Parathyroid adenoma (tissue), 2 donors: ENCODE measurements around the gene INPP5A.

ENCODE experiments used
- H2AFZ ChIP-seq: fragments of 300-600 bp; sonication (generic); one replicate; pipeline ENCODE4 v1.7.0; 2017; ENCODE audit warnings: antibody characterized with exemption, mild to moderate bottlenecking
- H3K27ac ChIP-seq: fragments of 300-600 bp; sonication (generic); one replicate; pipeline ENCODE4 v1.7.0; 2017
- H3K27me3 ChIP-seq: fragments of 300-600 bp; sonication (generic); one replicate; pipeline ENCODE4 v1.7.0; 2017; ENCODE audit warnings: low read length; ENCODE audit not compliant: control insufficient read depth, insufficient read depth
- H3K36me3 ChIP-seq: fragments of 300-600 bp; sonication (generic); one replicate; pipeline ENCODE4 v1.7.0; 2017; ENCODE audit warnings: low read length; ENCODE audit not compliant: control insufficient read depth, insufficient read depth
- H3K4me1 ChIP-seq: fragments of 300-600 bp; sonication (generic); one replicate; pipeline ENCODE4 v1.7.0; 2017; ENCODE audit warnings: control low read depth
- H3K4me2 ChIP-seq: fragments of 300-600 bp; sonication (generic); one replicate; pipeline ENCODE4 v1.7.0; 2017; ENCODE audit warnings: low read length
- H3K4me3 ChIP-seq: fragments of 300-600 bp; sonication (generic); one replicate; pipeline ENCODE4 v1.7.0; 2017; ENCODE audit warnings: low read depth, low read length
- H3K79me2 ChIP-seq: fragments of 300-600 bp; sonication (generic); one replicate; pipeline ENCODE4 v1.7.0; 2017; ENCODE audit warnings: control low read depth
- H3K9ac ChIP-seq: fragments of 300-600 bp; sonication (generic); one replicate; pipeline ENCODE4 v1.7.0; 2017; ENCODE audit warnings: mild to moderate bottlenecking
- H3K9me3 ChIP-seq: fragments of 300-600 bp; sonication (generic); one replicate; pipeline ENCODE4 v1.7.0; 2017; ENCODE audit warnings: low read length; ENCODE audit not compliant: control insufficient read depth
- TF ChIP-seq, protein P1 (sequence below): fragments of 300-600 bp; sonication (generic); IDR thresholded peaks from one replicate; pipeline ENCODE4 v1.7.0; 2017; ENCODE audit warnings: antibody characterized with exemption, mild to moderate bottlenecking
- donor health status: primary hyperparathyroidism.

The INPP5A gene

DNA sequence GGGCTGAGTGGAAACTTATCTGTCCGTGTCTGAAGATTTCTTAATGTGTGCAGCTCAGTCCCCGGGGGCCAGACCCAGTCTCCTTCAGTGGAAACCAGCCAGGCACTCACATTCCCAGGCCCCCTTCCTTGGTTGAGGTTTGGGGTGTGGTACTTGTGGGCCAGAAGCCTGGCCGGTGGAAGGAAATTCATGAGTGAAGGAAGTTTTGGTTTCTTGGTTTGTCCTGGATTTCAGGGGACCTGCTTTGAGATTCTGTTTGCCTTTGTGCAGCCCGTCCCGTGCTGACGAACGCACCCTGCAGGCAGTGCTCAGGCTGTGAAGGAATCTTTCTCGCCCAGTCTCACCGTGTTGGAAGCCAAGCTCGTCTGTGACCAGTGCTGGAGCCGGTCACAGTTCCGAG lies 2.9 kb downstream of the INPP5A start:
- TF ChIP-seq, protein P1, sequence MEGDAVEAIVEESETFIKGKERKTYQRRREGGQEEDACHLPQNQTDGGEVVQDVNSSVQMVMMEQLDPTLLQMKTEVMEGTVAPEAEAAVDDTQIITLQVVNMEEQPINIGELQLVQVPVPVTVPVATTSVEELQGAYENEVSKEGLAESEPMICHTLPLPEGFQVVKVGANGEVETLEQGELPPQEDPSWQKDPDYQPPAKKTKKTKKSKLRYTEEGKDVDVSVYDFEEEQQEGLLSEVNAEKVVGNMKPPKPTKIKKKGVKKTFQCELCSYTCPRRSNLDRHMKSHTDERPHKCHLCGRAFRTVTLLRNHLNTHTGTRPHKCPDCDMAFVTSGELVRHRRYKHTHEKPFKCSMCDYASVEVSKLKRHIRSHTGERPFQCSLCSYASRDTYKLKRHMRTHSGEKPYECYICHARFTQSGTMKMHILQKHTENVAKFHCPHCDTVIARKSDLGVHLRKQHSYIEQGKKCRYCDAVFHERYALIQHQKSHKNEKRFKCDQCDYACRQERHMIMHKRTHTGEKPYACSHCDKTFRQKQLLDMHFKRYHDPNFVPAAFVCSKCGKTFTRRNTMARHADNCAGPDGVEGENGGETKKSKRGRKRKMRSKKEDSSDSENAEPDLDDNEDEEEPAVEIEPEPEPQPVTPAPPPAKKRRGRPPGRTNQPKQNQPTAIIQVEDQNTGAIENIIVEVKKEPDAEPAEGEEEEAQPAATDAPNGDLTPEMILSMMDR: no peak
- peaks cover 53% of the 10 kb centered on the region for H3K79me2 ChIP-seq
- H3K27me3 ChIP-seq: no peaks in the 10 kb centered on the region
- no peaks in the 10 kb centered on the region for H3K36me3 ChIP-seq
- H3K4me3 ChIP-seq: no peak overlapping the region
- no peak overlapping the region for H2AFZ ChIP-seq
- H3K4me2 ChIP-seq: peak overlapping the region; percentile 12
- no peak overlapping the region for H3K9ac ChIP-seq
- H3K9me3 ChIP-seq: no peaks in the 10 kb centered on the region
- peaks cover 13% of the 10 kb centered on the region for H3K4me1 ChIP-seq
- no peak overlapping the region for H3K27ac ChIP-seq

DNA sequence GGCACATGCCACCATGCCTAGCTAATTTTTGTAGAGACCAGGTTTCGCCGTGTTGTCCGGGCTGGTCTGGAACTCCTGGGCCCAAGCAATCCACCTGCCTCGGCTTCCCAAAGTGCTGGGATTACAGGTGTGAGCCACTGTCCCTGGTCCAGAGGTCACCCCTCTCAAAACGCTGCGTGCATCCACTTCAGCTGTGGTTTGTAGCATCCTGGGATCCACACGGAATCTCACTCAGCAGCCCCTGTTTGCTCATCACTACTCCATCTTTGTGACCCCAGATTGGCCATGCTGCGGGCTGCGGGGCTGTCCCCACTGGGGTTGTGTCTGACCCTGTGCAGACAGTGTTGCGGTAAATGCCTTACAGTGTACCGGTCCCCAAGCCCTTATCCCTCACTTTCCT lies 3.5 kb downstream of the INPP5A start:
- no peak overlapping the region for H3K27ac ChIP-seq
- peaks cover 60% of the 10 kb centered on the region for H3K79me2 ChIP-seq
- no peaks in the 10 kb centered on the region for H3K27me3 ChIP-seq
- no peak overlapping the region for H2AFZ ChIP-seq
- TF ChIP-seq, protein P1: no peak
- H3K36me3 ChIP-seq: no peaks in the 10 kb centered on the region
- H3K4me2 ChIP-seq: no peak overlapping the region
- no peaks in the 10 kb centered on the region for H3K9me3 ChIP-seq
- H3K9ac ChIP-seq: no peak overlapping the region
- H3K4me3 ChIP-seq: no peak overlapping the region
- H3K4me1 ChIP-seq: peaks cover 13% of the 10 kb centered on the region

DNA sequence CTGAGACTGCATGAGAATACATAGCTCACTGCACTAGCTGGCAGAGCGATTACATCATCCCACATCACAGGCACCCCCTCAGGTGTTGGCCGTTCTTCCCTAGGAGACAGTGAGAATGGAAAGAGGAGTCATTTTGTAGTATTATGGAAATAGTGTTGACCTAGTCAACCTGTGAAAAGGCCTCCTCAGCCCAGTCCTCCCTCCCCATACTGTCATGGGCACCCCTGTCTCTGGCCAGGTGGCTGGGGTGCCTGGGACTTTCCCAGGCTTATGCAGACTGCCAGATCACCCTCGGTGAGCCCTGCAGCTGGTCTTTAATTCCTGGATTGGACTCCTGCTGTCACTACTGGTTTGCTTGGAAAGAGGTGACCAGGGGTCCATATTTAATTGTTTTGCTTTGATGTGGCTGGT lies 4.0 kb downstream of the INPP5A start:
- Histone ChIP-seq H3K9me3 (no peaks in the 10 kb centered on the region), H3K9ac (no peak overlapping the region), H3K4me3 (no peak overlapping the region), H3K4me2 (no peak overlapping the region), H3K79me2 (peaks cover 64% of the 10 kb centered on the region), H3K36me3 (no peaks in the 10 kb centered on the region), H3K27ac (no peak overlapping the region), H3K27me3 (no peaks in the 10 kb centered on the region), H3K4me1 (peaks cover 12% of the 10 kb centered on the region), H2AFZ (no peak overlapping the region)
- TF ChIP-seq, protein P1: no peak

DNA sequence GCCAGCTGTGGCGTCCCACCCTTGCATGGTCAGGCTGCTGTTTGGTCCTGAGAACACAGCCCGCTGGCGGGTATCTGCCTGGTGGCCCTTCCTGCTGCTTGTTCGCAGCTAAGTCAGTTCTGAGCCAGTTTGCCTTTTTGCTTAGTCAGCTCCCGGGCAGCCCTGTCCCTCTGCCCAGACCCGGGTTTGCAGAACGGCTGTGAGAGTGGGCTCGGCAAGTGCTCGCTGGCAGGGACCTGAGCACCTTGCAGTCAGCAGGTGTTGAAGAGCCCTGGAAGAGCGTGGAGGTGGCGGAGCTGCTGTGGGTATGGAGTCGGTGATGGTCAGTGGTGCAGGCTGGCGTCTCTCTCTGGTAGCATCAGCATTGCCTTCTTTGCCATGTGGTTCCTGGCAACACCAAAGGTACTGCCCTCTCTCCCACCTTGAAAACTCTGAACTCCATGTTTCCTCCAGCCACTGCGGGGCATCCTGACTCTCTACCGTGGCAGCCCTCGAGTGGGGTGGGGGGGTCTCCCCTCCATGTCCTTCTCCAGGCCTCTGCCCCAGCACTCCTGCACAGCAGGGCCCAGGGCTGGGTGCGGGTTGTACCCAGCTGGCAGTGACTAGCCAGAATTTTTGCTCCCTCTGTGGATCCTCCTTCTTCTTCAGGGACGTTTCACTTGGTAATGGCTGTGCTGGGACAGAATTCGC lies 4.6 kb downstream of the INPP5A start:
- Histone ChIP-seq H3K9me3 (no peaks in the 10 kb centered on the region), H3K4me3 (no peak overlapping the region), H3K9ac (no peak overlapping the region), H3K4me2 (no peak overlapping the region), H3K36me3 (no peaks in the 10 kb centered on the region), H3K27ac (no peak overlapping the region), H3K27me3 (no peaks in the 10 kb centered on the region), H3K79me2 (peaks cover 71% of the 10 kb centered on the region), H2AFZ (no peak overlapping the region), H3K4me1 (peaks cover 17% of the 10 kb centered on the region)
- TF ChIP-seq, protein P1: no peak

DNA sequence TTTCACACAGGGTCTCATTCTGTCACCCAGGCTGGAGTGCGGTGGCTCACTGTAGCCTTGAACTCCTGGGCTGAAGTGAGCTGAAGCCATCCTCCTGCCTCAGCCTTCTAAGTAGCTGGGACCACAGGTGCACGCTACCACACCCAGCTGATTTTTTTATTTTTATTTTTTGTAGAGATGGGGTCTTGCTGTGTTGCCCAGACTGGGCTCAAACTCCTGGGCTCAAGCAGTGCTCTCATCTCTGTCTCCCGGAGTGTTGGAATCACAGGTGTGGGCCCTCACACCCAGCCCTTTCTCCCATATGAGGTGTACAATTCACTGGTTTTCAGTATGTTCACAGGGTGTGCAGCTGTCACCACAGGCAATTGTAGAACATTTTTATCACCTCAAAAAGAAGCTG lies 5.2 kb downstream of the INPP5A start:
- no peak overlapping the region for H3K27ac ChIP-seq
- no peaks in the 10 kb centered on the region for H3K27me3 ChIP-seq
- H3K9ac ChIP-seq: no peak overlapping the region
- H3K4me2 ChIP-seq: no peak overlapping the region
- TF ChIP-seq, protein P1: no peak
- H3K36me3 ChIP-seq: no peaks in the 10 kb centered on the region
- H2AFZ ChIP-seq: no peak overlapping the region
- H3K4me1 ChIP-seq: peaks cover 17% of the 10 kb centered on the region
- H3K79me2 ChIP-seq: peaks cover 76% of the 10 kb centered on the region
- no peak overlapping the region for H3K4me3 ChIP-seq
- H3K9me3 ChIP-seq: no peaks in the 10 kb centered on the region
